Neural cell (in vitro differentiated cells): Measurements from ENCODE around the gene ATP10D.

Source experiments
- CTCF ChIP-seq: fragments of 450-650 bp; IDR thresholded peaks from 2 replicates; pipeline ENCODE4 v1.5.1; 2014; ENCODE audit warnings: antibody characterized with exemption, mild to moderate bottlenecking, moderate library complexity; ENCODE audit not compliant: poor library complexity, severe bottlenecking
- EZH2 ChIP-seq: fragments of 200-600, 300-800 bp; shearing (Covaris generic), sonication (generic); IDR thresholded peaks from 2 replicates; pipeline ENCODE4 v1.6.1; 2014; ENCODE audit warnings: antibody characterized with exemption, low read length, borderline replicate concordance, mild to moderate bottlenecking; ENCODE audit not compliant: insufficient read depth, poor library complexity, severe bottlenecking
- MXI1 ChIP-seq: fragments of 450-650 bp; conservative IDR thresholded peaks from 2 replicates; pipeline ENCODE4 v1.6.1; 2014; ENCODE audit warnings: antibody characterized with exemption, mild to moderate bottlenecking; ENCODE audit not compliant: poor library complexity, severe bottlenecking
- SMC3 ChIP-seq: fragments of 450-650 bp; conservative IDR thresholded peaks from 2 replicates; pipeline ENCODE4 v1.6.1; 2014; ENCODE audit warnings: antibody characterized with exemption, mild to moderate bottlenecking, moderate library complexity; ENCODE audit not compliant: poor library complexity
- TF ChIP-seq, protein P1 (sequence below): IDR thresholded peaks from 2 replicates; pipeline ENCODE4 v1.6.1; 2012; ENCODE audit warnings: borderline replicate concordance

DNA sequence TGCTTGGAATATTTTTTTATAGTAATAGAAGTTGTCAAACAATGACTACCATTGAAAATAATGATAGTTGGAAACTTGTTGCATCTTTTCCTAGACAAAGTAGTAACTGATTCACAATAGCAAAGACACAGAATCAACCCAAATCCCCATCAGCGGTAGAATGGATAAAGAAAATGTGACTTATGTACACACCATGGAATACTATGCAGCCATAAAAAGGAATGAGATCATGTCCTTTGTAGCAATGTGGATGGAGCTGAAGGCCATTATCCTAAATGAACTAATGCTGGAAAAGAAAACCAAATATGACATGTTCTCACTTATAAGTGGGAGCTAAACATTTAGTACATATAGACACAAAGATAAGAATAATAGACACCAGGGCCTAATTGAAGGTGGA is 49.7 kb downstream of the ATP10D start:
- no peak for TF ChIP-seq MXI1
- TF ChIP-seq CTCF: no peak
- TF ChIP-seq EZH2: no peak
- no peak for TF ChIP-seq SMC3
- TF ChIP-seq, protein P1, sequence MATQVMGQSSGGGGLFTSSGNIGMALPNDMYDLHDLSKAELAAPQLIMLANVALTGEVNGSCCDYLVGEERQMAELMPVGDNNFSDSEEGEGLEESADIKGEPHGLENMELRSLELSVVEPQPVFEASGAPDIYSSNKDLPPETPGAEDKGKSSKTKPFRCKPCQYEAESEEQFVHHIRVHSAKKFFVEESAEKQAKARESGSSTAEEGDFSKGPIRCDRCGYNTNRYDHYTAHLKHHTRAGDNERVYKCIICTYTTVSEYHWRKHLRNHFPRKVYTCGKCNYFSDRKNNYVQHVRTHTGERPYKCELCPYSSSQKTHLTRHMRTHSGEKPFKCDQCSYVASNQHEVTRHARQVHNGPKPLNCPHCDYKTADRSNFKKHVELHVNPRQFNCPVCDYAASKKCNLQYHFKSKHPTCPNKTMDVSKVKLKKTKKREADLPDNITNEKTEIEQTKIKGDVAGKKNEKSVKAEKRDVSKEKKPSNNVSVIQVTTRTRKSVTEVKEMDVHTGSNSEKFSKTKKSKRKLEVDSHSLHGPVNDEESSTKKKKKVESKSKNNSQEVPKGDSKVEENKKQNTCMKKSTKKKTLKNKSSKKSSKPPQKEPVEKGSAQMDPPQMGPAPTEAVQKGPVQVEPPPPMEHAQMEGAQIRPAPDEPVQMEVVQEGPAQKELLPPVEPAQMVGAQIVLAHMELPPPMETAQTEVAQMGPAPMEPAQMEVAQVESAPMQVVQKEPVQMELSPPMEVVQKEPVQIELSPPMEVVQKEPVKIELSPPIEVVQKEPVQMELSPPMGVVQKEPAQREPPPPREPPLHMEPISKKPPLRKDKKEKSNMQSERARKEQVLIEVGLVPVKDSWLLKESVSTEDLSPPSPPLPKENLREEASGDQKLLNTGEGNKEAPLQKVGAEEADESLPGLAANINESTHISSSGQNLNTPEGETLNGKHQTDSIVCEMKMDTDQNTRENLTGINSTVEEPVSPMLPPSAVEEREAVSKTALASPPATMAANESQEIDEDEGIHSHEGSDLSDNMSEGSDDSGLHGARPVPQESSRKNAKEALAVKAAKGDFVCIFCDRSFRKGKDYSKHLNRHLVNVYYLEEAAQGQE: no peak
